MM.1S (cell line): ENCODE results near the gene TPX2.

Experiments
- DNase-seq: peaks from one replicate; pipeline ENCODE4 v3.0.0-alpha.2; 2015
- H2AFZ ChIP-seq: fragments of 300-600 bp; sonication (generic); 2 replicates; pipeline ENCODE4 v1.6.0; 2016; ENCODE audit warnings: antibody characterized with exemption, low read length
- H3F3A ChIP-seq: fragments of 300-600 bp; sonication (generic); 2 replicates; pipeline ENCODE4 v1.6.1; 2016; ENCODE audit warnings: mild to moderate bottlenecking, antibody characterized with exemption, low read length, moderate library complexity, mixed read lengths; ENCODE audit not compliant: insufficient read depth
- H3K27ac ChIP-seq: fragments of 300-600 bp; sonication (generic); 2 replicates; pipeline ENCODE4 v1.5.1; 2016; ENCODE audit warnings: mild to moderate bottlenecking, low read length
- H3K27me3 ChIP-seq: fragments of 300-600 bp; sonication (generic); replicated peaks from 2 replicates; pipeline ENCODE4 v1.6.0; 2016; ENCODE audit warnings: low read length; ENCODE audit not compliant: insufficient read depth
- H3K36me3 ChIP-seq: fragments of 300-600 bp; sonication (generic); replicated peaks from 2 replicates; pipeline ENCODE4 v1.6.1; 2016; ENCODE audit warnings: mild to moderate bottlenecking, low read length, mixed read lengths; ENCODE audit not compliant: insufficient read depth
- H3K4me1 ChIP-seq: fragments of 300-600 bp; sonication (generic); 2 replicates; pipeline ENCODE4 v1.6.1; 2016; ENCODE audit warnings: low read length, mixed read lengths
- H3K4me2 ChIP-seq: fragments of 300-600 bp; sonication (generic); 2 replicates; pipeline ENCODE4 v1.6.0; 2016; ENCODE audit warnings: low read depth, low read length
- H3K4me3 ChIP-seq: fragments of 300-600 bp; sonication (generic); 2 replicates; pipeline ENCODE4 v1.5.1; 2016; ENCODE audit warnings: low read length, mixed read lengths
- H3K79me2 ChIP-seq: fragments of 300-600 bp; sonication (generic); 2 replicates; pipeline ENCODE4 v1.6.1; 2016; ENCODE audit warnings: mixed run types, low read length, mixed read lengths
- H3K9ac ChIP-seq: fragments of 300-600 bp; sonication (generic); 2 replicates; pipeline ENCODE4 v1.6.1; 2016; ENCODE audit warnings: low read length, mixed read lengths
- H3K9me2 ChIP-seq: fragments of 300-600 bp; sonication (generic); replicated peaks from 2 replicates; pipeline ENCODE4 v1.6.1; 2016; ENCODE audit warnings: mild to moderate bottlenecking, low read length, mixed read lengths; ENCODE audit not compliant: insufficient read depth
- H3K9me3 ChIP-seq: fragments of 300-600 bp; sonication (generic); replicated peaks from 2 replicates; pipeline ENCODE4 v1.6.1; 2016; ENCODE audit warnings: mild to moderate bottlenecking, low read length, mixed read lengths; ENCODE audit not compliant: insufficient read depth
- H4K20me1 ChIP-seq: fragments of 300-600 bp; sonication (generic); 2 replicates; pipeline ENCODE4 v1.6.1; 2016; ENCODE audit warnings: mild to moderate bottlenecking, low read length, moderate library complexity, mixed read lengths; ENCODE audit not compliant: insufficient read depth
- CTCF ChIP-seq: fragments of 300-600 bp; sonication (generic); IDR thresholded peaks from 2 replicates; pipeline ENCODE4 v1.5.1; 2016; ENCODE audit warnings: antibody characterized with exemption, low read length, mixed read lengths
- EZH2 ChIP-seq: fragments of 300-600 bp; sonication (generic); optimal IDR thresholded peaks from 2 replicates; pipeline ENCODE3; 2017; ENCODE audit warnings: low read depth, mild to moderate bottlenecking, antibody characterized with exemption, low read length, mixed read lengths
- EZH2phosphoT487 ChIP-seq: fragments of 300-600 bp; sonication (generic); IDR thresholded peaks from 2 replicates; pipeline ENCODE4 v1.6.1; 2018; ENCODE audit warnings: antibody characterized with exemption, low read length

The TPX2 gene

GRCh38 chr20:31708736-31709534 is 30.2 kb upstream of the TPX2 start:
- Histone ChIP-seq H3K4me2 (peak overlapping the region; percentile 93), H3K79me2 (peaks cover 84% of the 10 kb centered on the region), H4K20me1 (no peaks in the 10 kb centered on the region), H3K36me3 (peaks cover 23% of the 10 kb centered on the region), H3K9me3 (no peaks in the 10 kb centered on the region), H3F3A (peaks cover 93% of the 10 kb centered on the region), H2AFZ (no peak overlapping the region), H3K27me3 (no peaks in the 10 kb centered on the region), H3K9me2 (no peaks in the 10 kb centered on the region), H3K4me3 (no peak overlapping the region), H3K4me1 (peaks cover 93% of the 10 kb centered on the region), H3K9ac (peak overlapping the region; percentile 91), H3K27ac (peak overlapping the region; percentile 99)
- 0 out of 2 replicates have a peak, but pooled peaks have one; percentile 4 for TF ChIP-seq CTCF
- no peak for TF ChIP-seq EZH2
- peak; percentile 95 for DNase-seq

GRCh38 chr20:31709939-31710338 is 29.2 kb upstream of the TPX2 start:
- DNase-seq, result no peak
- TF ChIP-seq EZH2 (no peak), EZH2phosphoT487 (no peak)
- peak overlapping the region; percentile 99 for H3K27ac ChIP-seq
- no peaks in the 10 kb centered on the region for H3K9me3 ChIP-seq
- H3K79me2 ChIP-seq, result peaks cover 84% of the 10 kb centered on the region
- peak overlapping the region; percentile 80 for H3K4me2 ChIP-seq
- no peak overlapping the region for H2AFZ ChIP-seq
- H4K20me1 ChIP-seq, result no peaks in the 10 kb centered on the region
- peaks cover 16% of the 10 kb centered on the region for H3K36me3 ChIP-seq
- no peaks in the 10 kb centered on the region for H3K9me2 ChIP-seq
- peaks cover 93% of the 10 kb centered on the region for H3K4me1 ChIP-seq
- H3F3A ChIP-seq, result peaks cover 95% of the 10 kb centered on the region
- no peak overlapping the region; the same call in 1 of the 2 replicates for H3K4me3 ChIP-seq
- H3K27me3 ChIP-seq, result no peaks in the 10 kb centered on the region
- H3K9ac ChIP-seq, result peak overlapping the region; percentile 69

- peaks cover 84% of the 10 kb centered on the region for H3K79me2 ChIP-seq
- no peaks in the 10 kb centered on the region for H3K9me3 ChIP-seq
- H2AFZ ChIP-seq, result no peak overlapping the region
- H3F3A ChIP-seq, result peaks cover 92% of the 10 kb centered on the region
- H3K27ac ChIP-seq, result peak overlapping the region; percentile 99
- TF ChIP-seq EZH2, result no peak
- TF ChIP-seq CTCF, result no peak
- TF ChIP-seq EZH2phosphoT487, result no peak
- H3K9me2 ChIP-seq, result no peaks in the 10 kb centered on the region
- peak overlapping the region; percentile 80 for H3K4me2 ChIP-seq
- no peak overlapping the region; the same call in none of the 2 replicates for H3K4me3 ChIP-seq
- no peaks in the 10 kb centered on the region for H3K27me3 ChIP-seq
- no peaks in the 10 kb centered on the region for H4K20me1 ChIP-seq
- H3K4me1 ChIP-seq, result peaks cover 90% of the 10 kb centered on the region
- H3K36me3 ChIP-seq, result peaks cover 18% of the 10 kb centered on the region
- H3K9ac ChIP-seq, result peak overlapping the region; percentile 69
- DNase-seq, result peak; percentile 81
Measured at GRCh38 chr20:31710423-31711108, 28.5 kb upstream of the TPX2 start.
